ENCODE measurements around the gene LOXL3. TPM values are rescaled to one million over a fixed set of nuclear protein-coding genes. Genes with fewer than 3 reads are reported as not detected.

LOXL3 gene, protein sequence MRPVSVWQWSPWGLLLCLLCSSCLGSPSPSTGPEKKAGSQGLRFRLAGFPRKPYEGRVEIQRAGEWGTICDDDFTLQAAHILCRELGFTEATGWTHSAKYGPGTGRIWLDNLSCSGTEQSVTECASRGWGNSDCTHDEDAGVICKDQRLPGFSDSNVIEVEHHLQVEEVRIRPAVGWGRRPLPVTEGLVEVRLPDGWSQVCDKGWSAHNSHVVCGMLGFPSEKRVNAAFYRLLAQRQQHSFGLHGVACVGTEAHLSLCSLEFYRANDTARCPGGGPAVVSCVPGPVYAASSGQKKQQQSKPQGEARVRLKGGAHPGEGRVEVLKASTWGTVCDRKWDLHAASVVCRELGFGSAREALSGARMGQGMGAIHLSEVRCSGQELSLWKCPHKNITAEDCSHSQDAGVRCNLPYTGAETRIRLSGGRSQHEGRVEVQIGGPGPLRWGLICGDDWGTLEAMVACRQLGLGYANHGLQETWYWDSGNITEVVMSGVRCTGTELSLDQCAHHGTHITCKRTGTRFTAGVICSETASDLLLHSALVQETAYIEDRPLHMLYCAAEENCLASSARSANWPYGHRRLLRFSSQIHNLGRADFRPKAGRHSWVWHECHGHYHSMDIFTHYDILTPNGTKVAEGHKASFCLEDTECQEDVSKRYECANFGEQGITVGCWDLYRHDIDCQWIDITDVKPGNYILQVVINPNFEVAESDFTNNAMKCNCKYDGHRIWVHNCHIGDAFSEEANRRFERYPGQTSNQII
- under 1 TPM; 0.71 to 0.79 TPM for polyA plus RNA-seq

DNA sequence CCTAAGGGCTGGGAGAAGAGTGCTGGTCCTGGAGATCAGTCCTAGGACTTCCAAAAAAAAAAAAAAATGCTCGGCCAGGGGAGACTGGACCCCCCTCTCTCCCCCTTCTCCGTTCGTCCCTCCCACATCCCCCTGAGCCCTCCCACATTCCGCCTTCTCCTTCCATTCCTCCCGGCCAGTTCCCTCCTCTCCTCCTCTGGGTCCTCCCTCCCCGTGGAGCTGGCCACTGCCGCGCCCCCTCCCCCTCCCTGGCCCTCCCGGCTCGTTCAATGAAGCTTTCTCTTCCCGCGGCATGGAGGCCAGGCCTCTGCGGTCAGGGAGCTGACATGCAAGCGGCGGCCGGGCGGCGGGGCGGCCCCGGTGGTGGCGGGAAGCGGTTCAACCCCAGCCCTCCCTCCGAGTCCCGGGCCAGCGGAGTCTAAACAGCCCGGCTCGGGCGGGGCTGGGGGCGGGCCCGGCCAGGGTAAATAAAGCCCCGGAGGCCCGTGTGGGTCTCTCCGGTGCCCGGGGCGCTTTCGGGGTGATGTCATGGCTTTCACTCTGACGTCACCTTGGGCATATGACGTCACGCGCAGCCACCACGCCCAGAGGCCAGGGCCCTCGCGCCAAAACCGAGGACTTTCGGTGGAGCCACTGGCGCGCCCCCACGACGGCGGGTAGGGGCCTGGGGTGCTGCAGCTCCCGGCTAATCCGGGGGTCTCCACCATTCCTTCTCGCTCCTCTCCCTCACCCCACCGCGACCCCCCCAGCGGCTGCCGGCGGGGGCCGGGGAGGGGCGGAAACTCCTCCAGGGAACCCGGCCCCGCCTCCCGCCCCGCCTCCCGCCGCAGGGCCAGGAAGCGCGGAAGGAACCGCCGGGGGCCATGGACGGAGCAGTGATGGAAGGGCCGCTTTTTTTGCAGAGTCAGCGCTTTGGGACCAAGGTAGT is at the start of gene LOXL3, which contains the start of gene DOK1:
Gene LOXL3 (minus strand): TSS at position 51 of the 928 bp plus-strand sequence. CDS start 1,308 bp downstream, outside the sequence.
Gene DOK1 (plus strand): TSS at position 829 of the 928 bp plus-strand sequence. CDS start 35 bp downstream, at position 864.
- peaks cover 0 to 6% of the 10 kb centered on the region in 2 donors for H3K36me3 ChIP-seq (ENCODE audit: control insufficient read depth in 2 of 2, insufficient read depth in 2 of 2, low read length in 1 of 2)
- peak within 1 kb of the TSS; percentile 44 to 59 for H3K4me3 ChIP-seq (ENCODE audit: low read depth in 1 of 2, low read length in 2 of 2)
- WGBS, 2 donors: 1% methylated on average over 57 to 73 of the region's 73 CpGs
- H3K4me1 ChIP-seq (ENCODE audit: control insufficient read depth in 2 of 2, insufficient read depth in 2 of 2, low read length in 1 of 2): peaks cover 3 to 12% of the 10 kb centered on the region in 2 donors
- no peaks in the 10 kb centered on the region for H3K27me3 ChIP-seq (ENCODE audit: control insufficient read depth in 1 of 2, insufficient read depth in 2 of 2, low read length in 2 of 2)
- H3K9me3 ChIP-seq (ENCODE audit: control insufficient read depth in 2 of 2, insufficient read depth in 1 of 2, low read depth in 1 of 2, low read length in 1 of 2): no peaks in the 10 kb centered on the region
- peak within 1 kb of the TSS; percentile 77 to 81 for H3K27ac ChIP-seq (ENCODE audit: low read depth in 2 of 2, low read length in 1 of 2)

DNA sequence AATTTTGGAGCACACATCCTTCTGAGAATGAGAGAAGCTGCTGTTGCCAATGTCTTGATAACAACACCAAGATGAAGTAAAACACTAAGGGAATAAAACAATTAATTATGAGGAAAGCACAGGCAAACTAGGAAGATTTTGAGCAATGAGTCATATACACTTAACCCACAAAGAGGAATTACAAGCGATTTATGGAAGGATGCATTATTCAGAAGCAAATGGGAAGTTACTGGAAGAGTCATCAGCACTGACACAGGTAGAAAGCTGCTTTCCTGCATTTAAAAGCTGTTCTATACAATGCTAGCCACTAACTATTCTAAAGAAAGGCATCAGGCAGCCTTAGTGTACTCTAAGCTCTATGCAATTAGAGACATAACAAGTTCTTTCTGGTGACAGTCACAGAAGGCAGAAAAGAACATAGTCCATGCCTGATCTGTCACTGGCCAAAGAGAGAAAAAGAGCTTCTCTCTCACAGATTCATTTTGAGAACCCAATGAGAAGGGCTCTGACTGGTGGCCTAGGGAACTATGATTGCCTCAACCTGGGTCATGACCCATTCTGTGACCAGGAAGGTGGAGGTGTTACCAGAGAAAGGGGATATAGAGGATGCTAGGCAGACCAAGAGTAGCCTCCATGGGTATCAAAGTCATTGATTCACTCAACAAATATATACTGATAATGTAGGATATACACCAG is 49.0 kb upstream of the LOXL3 start:
- WGBS, 2 donors: 17 to 35% methylated on average over 1 of the region's 1 CpG

DNA sequence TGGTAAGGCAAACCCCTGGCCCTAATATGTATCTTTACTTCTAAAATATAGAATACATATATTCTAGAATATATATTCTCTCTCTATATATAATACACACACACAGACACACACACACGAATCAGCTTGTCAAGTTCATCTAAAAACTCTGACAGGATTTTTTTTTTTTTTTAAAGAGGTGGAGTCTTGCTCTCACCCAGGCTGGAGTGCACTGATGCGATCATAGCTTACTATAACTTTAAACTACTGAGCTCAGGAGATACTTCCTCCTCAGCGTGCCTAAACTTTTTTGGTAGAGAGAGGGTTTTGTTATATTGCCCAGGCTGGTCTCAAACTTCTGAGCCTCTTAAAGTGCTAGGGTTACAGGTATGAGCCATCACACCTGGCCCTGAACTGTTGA is 45.9 kb upstream of the LOXL3 start:
- Histone ChIP-seq H3K27ac (ENCODE audit: low read depth in 2 of 2, low read length in 1 of 2) (no peak overlapping the region), H3K27me3 (ENCODE audit: control insufficient read depth in 1 of 2, insufficient read depth in 2 of 2, low read length in 2 of 2) (no peaks in the 10 kb centered on the region), H3K4me3 (ENCODE audit: low read depth in 1 of 2, low read length in 2 of 2) (no peak overlapping the region), H3K4me1 (ENCODE audit: control insufficient read depth in 2 of 2, insufficient read depth in 2 of 2, low read length in 1 of 2) (no peaks in the 10 kb centered on the region), H3K9me3 (ENCODE audit: control insufficient read depth in 2 of 2, insufficient read depth in 1 of 2, low read depth in 1 of 2, low read length in 1 of 2) (no peaks in the 10 kb centered on the region), H3K36me3 (ENCODE audit: control insufficient read depth in 2 of 2, insufficient read depth in 2 of 2, low read length in 1 of 2) (no peaks in the 10 kb centered on the region)
- WGBS, 2 donors: 46 to 49% methylated on average over 3 of the region's 3 CpGs

More for the DNA sequence above, 49.0 kb upstream of the LOXL3 start:
- Histone ChIP-seq H3K9me3 (ENCODE audit: control insufficient read depth in 2 of 2, insufficient read depth in 1 of 2, low read depth in 1 of 2, low read length in 1 of 2) (no peaks in the 10 kb centered on the region), H3K27me3 (ENCODE audit: control insufficient read depth in 1 of 2, insufficient read depth in 2 of 2, low read length in 2 of 2) (no peaks in the 10 kb centered on the region), H3K27ac (ENCODE audit: low read depth in 2 of 2, low read length in 1 of 2) (no peak overlapping the region), H3K36me3 (ENCODE audit: control insufficient read depth in 2 of 2, insufficient read depth in 2 of 2, low read length in 1 of 2) (no peaks in the 10 kb centered on the region), H3K4me1 (ENCODE audit: control insufficient read depth in 2 of 2, insufficient read depth in 2 of 2, low read length in 1 of 2) (no peaks in the 10 kb centered on the region), H3K4me3 (ENCODE audit: low read depth in 1 of 2, low read length in 2 of 2) (no peak overlapping the region)

DNA sequence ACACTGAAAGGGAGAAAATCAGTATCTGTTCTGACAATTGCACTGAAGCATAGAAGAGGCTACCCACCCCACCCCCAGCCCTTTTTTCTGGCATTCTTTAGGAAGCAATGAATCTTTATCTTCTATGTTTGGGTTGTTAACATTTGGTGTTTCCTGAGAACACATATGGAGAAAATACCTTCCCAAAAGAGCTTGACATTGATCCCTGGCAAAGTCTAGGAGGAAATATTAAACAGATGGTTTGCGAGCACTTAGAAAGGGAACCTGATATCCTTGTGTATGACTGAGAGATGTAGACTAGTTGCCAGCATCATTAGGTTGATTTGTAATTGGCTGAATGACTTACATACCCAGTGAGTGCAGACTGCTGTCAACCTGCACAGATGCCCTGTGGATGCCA is 43.7 kb upstream of the LOXL3 start:
- Histone ChIP-seq H3K36me3 (ENCODE audit: control insufficient read depth in 2 of 2, insufficient read depth in 2 of 2, low read length in 1 of 2) (no peaks in the 10 kb centered on the region), H3K27ac (ENCODE audit: low read depth in 2 of 2, low read length in 1 of 2) (no peak overlapping the region), H3K9me3 (ENCODE audit: control insufficient read depth in 2 of 2, insufficient read depth in 1 of 2, low read depth in 1 of 2, low read length in 1 of 2) (no peaks in the 10 kb centered on the region), H3K27me3 (ENCODE audit: control insufficient read depth in 1 of 2, insufficient read depth in 2 of 2, low read length in 2 of 2) (no peaks in the 10 kb centered on the region), H3K4me1 (ENCODE audit: control insufficient read depth in 2 of 2, insufficient read depth in 2 of 2, low read length in 1 of 2) (no peaks in the 10 kb centered on the region), H3K4me3 (ENCODE audit: low read depth in 1 of 2, low read length in 2 of 2) (no peak overlapping the region)
- 43 to 65% methylated on average over 1 of the region's 1 CpG for WGBS, 2 donors

DNA sequence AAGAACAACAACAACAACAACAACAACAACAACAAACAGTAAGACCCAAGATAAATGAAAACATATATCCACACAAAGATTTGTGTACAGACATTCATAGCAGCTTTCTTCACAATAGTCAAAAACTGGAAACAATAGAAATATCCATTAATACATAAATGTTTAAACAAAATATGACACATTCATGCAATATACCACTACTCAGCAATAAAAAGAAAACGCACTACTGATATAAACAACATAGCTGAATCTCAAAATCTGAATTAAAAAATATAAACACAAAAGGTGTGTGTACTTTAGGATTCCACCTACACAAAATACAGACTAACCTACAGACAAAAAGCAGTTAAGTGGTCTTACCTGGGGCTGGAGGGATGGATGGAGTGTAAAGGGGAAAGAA is 42.8 kb upstream of the LOXL3 start:
- no peaks in the 10 kb centered on the region for H3K27me3 ChIP-seq (ENCODE audit: control insufficient read depth in 1 of 2, insufficient read depth in 2 of 2, low read length in 2 of 2)
- WGBS, 2 donors: 51 to 54% methylated on average over 1 of the region's 1 CpG
- no peaks in the 10 kb centered on the region for H3K4me1 ChIP-seq (ENCODE audit: control insufficient read depth in 2 of 2, insufficient read depth in 2 of 2, low read length in 1 of 2)
- H3K36me3 ChIP-seq (ENCODE audit: control insufficient read depth in 2 of 2, insufficient read depth in 2 of 2, low read length in 1 of 2): no peaks in the 10 kb centered on the region
- no peaks in the 10 kb centered on the region for H3K9me3 ChIP-seq (ENCODE audit: control insufficient read depth in 2 of 2, insufficient read depth in 1 of 2, low read depth in 1 of 2, low read length in 1 of 2)
- H3K4me3 ChIP-seq (ENCODE audit: low read depth in 1 of 2, low read length in 2 of 2): no peak overlapping the region
- H3K27ac ChIP-seq (ENCODE audit: low read depth in 2 of 2, low read length in 1 of 2): no peak overlapping the region

DNA sequence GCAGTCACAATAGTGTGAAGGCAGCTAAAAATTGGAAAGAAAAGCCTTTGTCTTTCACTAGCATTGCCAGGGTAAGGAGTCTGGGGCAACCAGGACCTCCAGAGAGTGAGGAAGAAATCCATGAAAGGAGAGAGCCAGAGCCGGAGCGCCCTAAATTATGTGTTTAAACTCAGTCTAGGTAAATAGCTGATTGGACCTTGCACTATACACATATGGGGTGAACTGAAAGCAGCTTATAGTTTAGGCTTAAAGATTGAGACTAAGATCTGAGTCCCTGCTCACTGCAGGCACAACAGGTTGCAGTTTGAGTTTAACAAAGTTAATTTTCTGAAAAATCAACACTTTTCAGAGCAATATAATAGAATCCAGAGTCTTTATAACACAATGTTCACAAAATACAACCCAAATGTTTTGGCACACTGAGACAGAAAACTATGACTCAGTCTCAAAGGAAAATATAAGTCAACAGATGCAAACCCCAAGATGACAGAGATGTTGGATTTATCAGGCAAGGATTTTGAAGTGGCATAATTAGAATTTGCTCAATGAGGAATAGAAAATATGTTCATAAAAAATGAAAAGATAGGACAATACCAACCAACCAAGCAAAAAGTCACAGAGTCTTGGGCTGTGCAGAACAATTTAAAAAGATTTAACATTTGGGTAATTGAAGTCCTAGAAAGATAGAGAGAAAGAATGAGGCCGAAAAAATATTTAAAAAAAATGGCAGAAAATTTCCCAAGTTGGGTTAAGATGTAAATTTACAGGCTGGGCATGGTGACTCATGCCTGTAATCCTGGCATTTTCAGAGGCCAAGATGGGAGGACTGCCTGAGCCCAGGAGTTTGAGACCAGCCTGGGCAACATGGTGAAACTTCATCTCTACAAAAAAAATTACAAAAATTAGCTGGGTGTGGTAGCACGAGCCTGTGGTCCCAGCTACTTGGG is 40.4 kb upstream of the LOXL3 start:
- H3K27ac ChIP-seq (ENCODE audit: low read depth in 2 of 2, low read length in 1 of 2): no peak overlapping the region
- H3K4me3 ChIP-seq (ENCODE audit: low read depth in 1 of 2, low read length in 2 of 2): no peak overlapping the region
- H3K9me3 ChIP-seq (ENCODE audit: control insufficient read depth in 2 of 2, insufficient read depth in 1 of 2, low read depth in 1 of 2, low read length in 1 of 2): no peaks in the 10 kb centered on the region
- no peaks in the 10 kb centered on the region for H3K4me1 ChIP-seq (ENCODE audit: control insufficient read depth in 2 of 2, insufficient read depth in 2 of 2, low read length in 1 of 2)
- H3K27me3 ChIP-seq (ENCODE audit: control insufficient read depth in 1 of 2, insufficient read depth in 2 of 2, low read length in 2 of 2): no peaks in the 10 kb centered on the region
- H3K36me3 ChIP-seq (ENCODE audit: control insufficient read depth in 2 of 2, insufficient read depth in 2 of 2, low read length in 1 of 2): no peaks in the 10 kb centered on the region
- 72 to 78% methylated on average over 4 of the region's 4 CpGs for WGBS, 2 donors

DNA sequence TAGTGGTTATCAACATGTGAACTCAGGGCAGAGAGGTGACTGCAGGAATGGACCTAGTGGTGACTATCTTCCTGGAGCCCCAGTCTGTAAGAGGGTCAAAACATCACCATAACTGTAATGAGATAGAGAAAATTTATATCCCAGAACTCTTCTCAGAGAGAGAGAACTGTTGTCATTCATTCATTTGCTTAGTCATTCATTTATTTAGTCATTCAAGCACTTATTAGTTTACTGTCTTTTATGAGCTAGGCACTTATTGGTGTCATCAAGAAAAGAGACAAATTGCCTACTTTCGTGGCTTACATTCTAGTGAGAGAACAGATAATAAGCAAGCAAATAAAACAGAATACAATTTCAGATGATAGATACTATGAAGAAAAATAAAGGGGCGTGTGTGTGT is 34.9 kb upstream of the LOXL3 start:
- H3K9me3 ChIP-seq (ENCODE audit: control insufficient read depth in 2 of 2, insufficient read depth in 1 of 2, low read depth in 1 of 2, low read length in 1 of 2): no peaks in the 10 kb centered on the region
- 48 to 56% methylated on average over 2 of the region's 2 CpGs for WGBS, 2 donors
- no peaks in the 10 kb centered on the region for H3K27me3 ChIP-seq (ENCODE audit: control insufficient read depth in 1 of 2, insufficient read depth in 2 of 2, low read length in 2 of 2)
- H3K4me3 ChIP-seq (ENCODE audit: low read depth in 1 of 2, low read length in 2 of 2): no peak overlapping the region
- H3K27ac ChIP-seq (ENCODE audit: low read depth in 2 of 2, low read length in 1 of 2): no peak overlapping the region
- H3K4me1 ChIP-seq (ENCODE audit: control insufficient read depth in 2 of 2, insufficient read depth in 2 of 2, low read length in 1 of 2): no peaks in the 10 kb centered on the region
- H3K36me3 ChIP-seq (ENCODE audit: control insufficient read depth in 2 of 2, insufficient read depth in 2 of 2, low read length in 1 of 2): no peaks in the 10 kb centered on the region

DNA sequence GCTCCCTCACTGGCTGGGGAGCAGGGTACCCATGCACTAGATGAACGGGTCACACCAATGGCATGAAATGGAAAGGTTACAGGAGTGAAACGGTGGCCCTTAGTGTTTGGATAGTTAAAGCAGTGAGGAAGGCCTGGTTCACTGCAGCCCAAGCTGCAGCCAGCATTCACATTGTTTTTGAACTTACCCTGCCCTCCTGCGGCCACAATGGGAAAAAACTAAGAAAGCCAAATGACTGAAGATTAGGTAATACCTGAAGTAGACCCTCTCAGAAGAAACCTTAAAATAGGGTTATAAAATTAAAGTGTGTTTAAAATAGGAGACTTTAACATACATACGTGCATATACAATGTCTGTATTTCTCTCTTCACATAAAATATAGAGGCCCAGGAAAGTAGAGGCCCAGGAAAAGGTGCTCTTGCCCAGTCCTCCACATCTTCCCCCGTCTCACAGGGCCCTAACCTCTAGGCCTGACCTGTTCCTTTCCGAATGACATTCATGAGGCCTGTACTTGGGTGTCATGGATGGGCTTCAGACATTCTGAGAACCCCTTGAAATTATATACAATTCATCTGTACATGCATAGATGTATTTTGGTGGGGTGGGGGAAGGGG is 34.0 kb upstream of the LOXL3 start:
- Histone ChIP-seq H3K36me3 (ENCODE audit: control insufficient read depth in 2 of 2, insufficient read depth in 2 of 2, low read length in 1 of 2) (no peaks in the 10 kb centered on the region), H3K4me3 (ENCODE audit: low read depth in 1 of 2, low read length in 2 of 2) (no peak overlapping the region), H3K27ac (ENCODE audit: low read depth in 2 of 2, low read length in 1 of 2) (no peak overlapping the region), H3K9me3 (ENCODE audit: control insufficient read depth in 2 of 2, insufficient read depth in 1 of 2, low read depth in 1 of 2, low read length in 1 of 2) (no peaks in the 10 kb centered on the region), H3K27me3 (ENCODE audit: control insufficient read depth in 1 of 2, insufficient read depth in 2 of 2, low read length in 2 of 2) (no peaks in the 10 kb centered on the region), H3K4me1 (ENCODE audit: control insufficient read depth in 2 of 2, insufficient read depth in 2 of 2, low read length in 1 of 2) (no peaks in the 10 kb centered on the region)
- 21 to 25% methylated on average over 6 of the region's 6 CpGs for WGBS, 2 donors
